ENCODE results near the gene PPL.

- no peak for TF ChIP-seq TCF12 (IDR thresholded peaks at IDR 0.05; ENCODE audit: low read depth)
- TF ChIP-seq, protein P1, sequence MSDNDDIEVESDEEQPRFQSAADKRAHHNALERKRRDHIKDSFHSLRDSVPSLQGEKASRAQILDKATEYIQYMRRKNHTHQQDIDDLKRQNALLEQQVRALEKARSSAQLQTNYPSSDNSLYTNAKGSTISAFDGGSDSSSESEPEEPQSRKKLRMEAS (IDR thresholded peaks at IDR 0.05): no peak
- no peak for TF ChIP-seq CREB1 (IDR thresholded peaks at IDR 0.05; ENCODE audit: low read depth)
- TF ChIP-seq TAF1 (IDR thresholded peaks at IDR 0.05; ENCODE audit: low read depth): no peak
- no peak for TF ChIP-seq EP300 (IDR thresholded peaks at IDR 0.05; ENCODE audit: borderline replicate concordance)
- TF ChIP-seq CEBPB (IDR thresholded peaks at IDR 0.05): no peak
- TF ChIP-seq USF1 (IDR thresholded peaks at IDR 0.05): no peak
- TF ChIP-seq RAD21 (IDR thresholded peaks at IDR 0.05; ENCODE audit: low read depth): no peak
- TF ChIP-seq EGR1 (IDR thresholded peaks at IDR 0.05): no peak
- no peak for TF ChIP-seq FOXM1 (IDR thresholded peaks at IDR 0.05; ENCODE audit: borderline replicate concordance, low read depth)
- no peak for TF ChIP-seq YY1 (IDR thresholded peaks at IDR 0.05; ENCODE audit: low read depth)
These were observed 39.6 kb downstream of the PPL start for GRCh38 chr16:4897328-4897727.
